WTC11 (cell line): Measurements from ENCODE around the gene SERPIND1. TPM values are rescaled to one million over a fixed set of nuclear protein-coding genes. Genes with fewer than 3 reads are reported as not detected.

Experiments used
- ATAC-seq: fragments of 200-7000 bp; cut with Tn5 transposase; 2 replicates; pipeline ENCODE4 v1.10.0; 2021; ENCODE audit warnings: mild to moderate bottlenecking, moderate library complexity
- CTCF ChIA-PET: fragments of 300-600 bp; sonication (Branson Sonifier 250); formaldehyde crosslinking; loops from one replicate; lab custom pipeline; 2021; ENCODE audit warnings: antibody characterized with exemption; lab: Charles Lee
- POLR2A ChIA-PET: fragments of 350-600 bp; sonication (Branson Sonifier 250); formaldehyde crosslinking; loops from one replicate; lab custom pipeline; 2021; ENCODE audit warnings: antibody characterized with exemption; lab: Charles Lee
- DNase-seq: peaks from one replicate; pipeline ENCODE4 v3.0.0; 2021; ENCODE audit warnings: low spot score
- H3K27ac Mint-ChIP-seq: 2 replicates; pipeline ENCODE4 v1.8.0; 2021; ENCODE audit warnings: mixed read lengths
- H3K27me3 Mint-ChIP-seq: 2 replicates; pipeline ENCODE4 v1.8.0; 2021; ENCODE audit warnings: low read depth, mild to moderate bottlenecking, moderate library complexity, mixed read lengths
- H3K36me3 Mint-ChIP-seq: 2 replicates; pipeline ENCODE4 v1.8.0; 2021; ENCODE audit warnings: mixed read lengths
- H3K4me1 Mint-ChIP-seq: 2 replicates; pipeline ENCODE4 v1.8.0; 2022; ENCODE audit warnings: mixed read lengths
- H3K4me3 Mint-ChIP-seq: 2 replicates; pipeline ENCODE4 v1.8.0; 2021; ENCODE audit warnings: mild to moderate bottlenecking, moderate library complexity, mixed read lengths
- H3K9me3 Mint-ChIP-seq: 2 replicates; pipeline ENCODE4 v1.8.0; 2021; ENCODE audit warnings: mixed read lengths
- CTCF ChIP-seq: fragments of 200-600 bp; IDR thresholded peaks from 2 replicates; pipeline ENCODE4 v1.8.0; 2022; ENCODE audit warnings: antibody characterized with exemption
- ERG ChIP-seq: fragments of 250-450 bp; sonication (Bioruptor Pico); IDR thresholded peaks from 2 replicates; pipeline ENCODE4 v1.8.0; 2021; ENCODE audit warnings: mild to moderate bottlenecking
- FOXJ3 ChIP-seq: sonication (generic); formaldehyde crosslinking; IDR thresholded peaks from 2 replicates; pipeline ENCODE4 v1.9.0; 2021; ENCODE audit warnings: missing genetic modification reagents, mild to moderate bottlenecking, borderline replicate concordance
- FOXP1 ChIP-seq: sonication (generic); formaldehyde crosslinking; IDR thresholded peaks from 2 replicates; pipeline ENCODE4 v1.8.0; 2022; ENCODE audit warnings: missing genetic modification reagents, mild to moderate bottlenecking, moderate library complexity, borderline replicate concordance
- GRHL2 ChIP-seq: fragments of 250-450 bp; sonication (Bioruptor Pico); IDR thresholded peaks from 2 replicates; pipeline ENCODE4 v1.8.0; 2022; ENCODE audit warnings: mild to moderate bottlenecking, moderate library complexity; ENCODE audit not compliant: insufficient replicate concordance, severe bottlenecking
- GTF2I ChIP-seq: fragments of 250-450 bp; sonication (Bioruptor Pico); conservative IDR thresholded peaks from 2 replicates; pipeline ENCODE4 v1.4.0; 2021; ENCODE audit warnings: mild to moderate bottlenecking
- HMGA2 ChIP-seq: fragments of 250-450 bp; sonication (Bioruptor Pico); IDR thresholded peaks from 2 replicates; pipeline ENCODE4 v1.4.0; 2021; ENCODE audit warnings: mild to moderate bottlenecking, moderate library complexity
- IRF1 ChIP-seq: sonication (generic); formaldehyde crosslinking; IDR thresholded peaks from 2 replicates; pipeline ENCODE4 v1.8.0; 2023; ENCODE audit warnings: missing genetic modification reagents
- JUN ChIP-seq: sonication (generic); formaldehyde crosslinking; IDR thresholded peaks from 2 replicates; pipeline ENCODE4 v1.8.0; 2023; ENCODE audit warnings: mild to moderate bottlenecking, missing genetic modification reagents
- MLX ChIP-seq: sonication (generic); formaldehyde crosslinking; IDR thresholded peaks from 2 replicates; pipeline ENCODE4 v1.8.1; 2023; ENCODE audit warnings: mild to moderate bottlenecking, missing genetic modification reagents, moderate library complexity
- MXD4 ChIP-seq: fragments of 250-450 bp; sonication (Bioruptor Pico); IDR thresholded peaks from 2 replicates; pipeline ENCODE4 v1.8.0; 2021; ENCODE audit warnings: mild to moderate bottlenecking, moderate library complexity, borderline replicate concordance
- NFE2L1 ChIP-seq: sonication (generic); formaldehyde crosslinking; IDR thresholded peaks from 2 replicates; pipeline ENCODE4 v1.8.1; 2023; ENCODE audit warnings: missing genetic modification reagents
- NR2C2 ChIP-seq: sonication (generic); formaldehyde crosslinking; IDR thresholded peaks from 2 replicates; pipeline ENCODE4 v1.8.0; 2022; ENCODE audit warnings: mild to moderate bottlenecking, missing genetic modification reagents
- OVOL2 ChIP-seq: fragments of 250-450 bp; sonication (Bioruptor Pico); IDR thresholded peaks from 2 replicates; pipeline ENCODE4 v1.9.0; 2021; ENCODE audit warnings: mild to moderate bottlenecking, borderline replicate concordance
- PRRX2 ChIP-seq: fragments of 250-450 bp; sonication (Bioruptor Pico); IDR thresholded peaks from 2 replicates; pipeline ENCODE4 v1.8.0; 2021; ENCODE audit warnings: mild to moderate bottlenecking
- SOX15 ChIP-seq: fragments of 250-450 bp; sonication (Bioruptor Pico); IDR thresholded peaks from 2 replicates; pipeline ENCODE4 v1.9.0; 2021; ENCODE audit warnings: mild to moderate bottlenecking
- TEAD4 ChIP-seq: sonication (generic); formaldehyde crosslinking; IDR thresholded peaks from 2 replicates; pipeline ENCODE4 v1.8.0; 2022; ENCODE audit warnings: mild to moderate bottlenecking, missing genetic modification reagents
- ZBTB21 ChIP-seq: sonication (generic); formaldehyde crosslinking; IDR thresholded peaks from 2 replicates; pipeline ENCODE4 v1.8.1; 2023; ENCODE audit warnings: mild to moderate bottlenecking, missing genetic modification reagents, borderline replicate concordance
- ZNF512 ChIP-seq: sonication (generic); formaldehyde crosslinking; IDR thresholded peaks from 2 replicates; pipeline ENCODE4 v1.8.1; 2022; ENCODE audit warnings: missing genetic modification reagents, borderline replicate concordance
- ZNF671 ChIP-seq: fragments of 250-450 bp; sonication (Bioruptor Pico); IDR thresholded peaks from 2 replicates; pipeline ENCODE4 v1.8.0; 2021; ENCODE audit warnings: mild to moderate bottlenecking
- total RNA-seq: library from RNA; stranded (reverse); gene quantifications from 3 replicates; pipeline ENCODE4 v1.2.3, GENCODE V29; 2021
- TF ChIP-seq, protein P1 (sequence below): sonication (generic); formaldehyde crosslinking; IDR thresholded peaks from 2 replicates; pipeline ENCODE4 v1.8.1; 2023; ENCODE audit warnings: mild to moderate bottlenecking, moderate library complexity, missing genetic modification reagents
- TF ChIP-seq, protein P2 (sequence below): fragments of 250-450 bp; sonication (Bioruptor Pico); IDR thresholded peaks from 2 replicates; pipeline ENCODE4 v1.9.0; 2021; ENCODE audit warnings: moderate library complexity, mild to moderate bottlenecking, inconsistent platforms, borderline replicate concordance
- TF ChIP-seq, protein P3 (sequence below): sonication (generic); formaldehyde crosslinking; conservative IDR thresholded peaks from 2 replicates; pipeline ENCODE4 v1.8.1; 2023; ENCODE audit warnings: mild to moderate bottlenecking, low read depth, missing genetic modification reagents, moderate library complexity

Gene SERPIND1
- total RNA-seq, 1 experiment from 2014 or later: 0.22 TPM

GRCh38 chr22:20786536-20786979, 12.6 kb downstream of the SERPIND1 start:
- Mint-ChIP-seq H3K27me3 (no peaks in the 10 kb centered on the region), H3K9me3 (no peaks in the 10 kb centered on the region), H3K4me3 (no peak overlapping the region)
- CTCF ChIA-PET: interaction anchor here (2.0 kb wide), 1 partner anchor 99 kb away, joined by 7 read pairs; no protein-coding TSS in a partner anchor
- TF ChIP-seq, protein P1, sequence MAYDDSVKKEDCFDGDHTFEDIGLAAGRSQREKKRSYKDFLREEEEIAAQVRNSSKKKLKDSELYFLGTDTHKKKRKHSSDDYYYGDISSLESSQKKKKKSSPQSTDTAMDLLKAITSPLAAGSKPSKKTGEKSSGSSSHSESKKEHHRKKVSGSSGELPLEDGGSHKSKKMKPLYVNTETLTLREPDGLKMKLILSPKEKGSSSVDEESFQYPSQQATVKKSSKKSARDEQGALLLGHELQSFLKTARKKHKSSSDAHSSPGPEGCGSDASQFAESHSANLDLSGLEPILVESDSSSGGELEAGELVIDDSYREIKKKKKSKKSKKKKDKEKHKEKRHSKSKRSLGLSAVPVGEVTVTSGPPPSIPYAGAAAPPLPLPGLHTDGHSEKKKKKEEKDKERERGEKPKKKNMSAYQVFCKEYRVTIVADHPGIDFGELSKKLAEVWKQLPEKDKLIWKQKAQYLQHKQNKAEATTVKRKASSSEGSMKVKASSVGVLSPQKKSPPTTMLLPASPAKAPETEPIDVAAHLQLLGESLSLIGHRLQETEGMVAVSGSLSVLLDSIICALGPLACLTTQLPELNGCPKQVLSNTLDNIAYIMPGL (CRISPR knock-in tag): no peak
- TF ChIP-seq ZBTB21 (CRISPR knock-in tag) (no peak), IRF1 (CRISPR knock-in tag) (no peak), PRRX2 (CRISPR knock-in tag) (no peak), TEAD4 (CRISPR knock-in tag) (no peak), FOXJ3 (CRISPR knock-in tag) (no peak), HMGA2 (CRISPR knock-in tag) (no peak), GTF2I (CRISPR knock-in tag) (no peak), JUN (CRISPR knock-in tag) (no peak), ZNF671 (no peak), FOXP1 (CRISPR knock-in tag) (no peak), NFE2L1 (CRISPR knock-in tag) (no peak), SOX15 (CRISPR knock-in tag) (no peak), NR2C2 (CRISPR knock-in tag) (no peak), CTCF (no peak), ZNF512 (CRISPR knock-in tag) (no peak), ERG (CRISPR knock-in tag) (no peak), GRHL2 (CRISPR knock-in tag) (no peak)
- TF ChIP-seq, protein P2, sequence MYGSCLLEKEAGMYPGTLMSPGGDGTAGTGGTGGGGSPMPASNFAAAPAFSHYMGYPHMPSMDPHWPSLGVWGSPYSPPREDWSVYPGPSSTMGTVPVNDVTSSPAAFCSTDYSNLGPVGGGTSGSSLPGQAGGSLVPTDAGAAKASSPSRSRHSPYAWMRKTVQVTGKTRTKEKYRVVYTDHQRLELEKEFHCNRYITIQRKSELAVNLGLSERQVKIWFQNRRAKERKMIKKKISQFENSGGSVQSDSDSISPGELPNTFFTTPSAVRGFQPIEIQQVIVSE: no peak
- TF ChIP-seq, all 79 proteins: peak for 0
- DNase-seq: no peak
- Mint-ChIP-seq H3K27ac (no peak overlapping the region), H3K36me3 (no peaks in the 10 kb centered on the region), H3K4me1 (peaks cover 20% of the 10 kb centered on the region)
- ATAC-seq: no peak
- POLR2A ChIA-PET: no interaction called here

DNA sequence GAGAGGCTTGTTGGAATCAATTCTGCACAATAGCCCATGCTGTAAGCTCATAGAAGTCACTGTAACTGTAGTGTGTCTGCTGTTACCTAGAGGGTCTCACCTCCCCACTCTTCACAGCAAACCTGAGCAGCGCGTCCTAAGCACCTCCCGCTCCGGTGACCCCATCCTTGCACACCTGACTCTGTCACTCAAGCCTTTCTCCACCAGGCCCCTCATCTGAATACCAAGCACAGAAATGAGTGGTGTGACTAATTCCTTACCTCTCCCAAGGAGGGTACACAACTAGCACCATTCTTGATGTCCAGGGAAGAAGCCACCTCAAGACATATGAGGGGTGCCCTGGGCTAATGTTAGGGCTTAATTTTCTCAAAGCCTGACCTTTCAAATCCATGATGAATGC, 13.3 kb downstream of the SERPIND1 start:
- Mint-ChIP-seq H3K36me3 (0 out of 2 replicates have a peak, but pooled peaks cover 1% of the 10 kb centered on the region), H3K27me3 (no peaks in the 10 kb centered on the region), H3K9me3 (no peaks in the 10 kb centered on the region), H3K4me3 (no peak overlapping the region), H3K4me1 (peaks cover 20% of the 10 kb centered on the region), H3K27ac (no peak overlapping the region)
- POLR2A ChIA-PET: no interaction called here
- CTCF ChIA-PET: interaction anchor here (1.0 to 2.0 kb wide), 2 partner anchors 28 to 98 kb away, joined by 3 to 7 read pairs; no protein-coding TSS in a partner anchor
- DNase-seq (no peak), ATAC-seq (no peak)
- TF ChIP-seq IRF1 (CRISPR knock-in tag) (no peak), SOX15 (CRISPR knock-in tag) (no peak), MXD4 (no peak), OVOL2 (CRISPR knock-in tag) (no peak), MLX (CRISPR knock-in tag) (no peak)
- TF ChIP-seq, protein P3, sequence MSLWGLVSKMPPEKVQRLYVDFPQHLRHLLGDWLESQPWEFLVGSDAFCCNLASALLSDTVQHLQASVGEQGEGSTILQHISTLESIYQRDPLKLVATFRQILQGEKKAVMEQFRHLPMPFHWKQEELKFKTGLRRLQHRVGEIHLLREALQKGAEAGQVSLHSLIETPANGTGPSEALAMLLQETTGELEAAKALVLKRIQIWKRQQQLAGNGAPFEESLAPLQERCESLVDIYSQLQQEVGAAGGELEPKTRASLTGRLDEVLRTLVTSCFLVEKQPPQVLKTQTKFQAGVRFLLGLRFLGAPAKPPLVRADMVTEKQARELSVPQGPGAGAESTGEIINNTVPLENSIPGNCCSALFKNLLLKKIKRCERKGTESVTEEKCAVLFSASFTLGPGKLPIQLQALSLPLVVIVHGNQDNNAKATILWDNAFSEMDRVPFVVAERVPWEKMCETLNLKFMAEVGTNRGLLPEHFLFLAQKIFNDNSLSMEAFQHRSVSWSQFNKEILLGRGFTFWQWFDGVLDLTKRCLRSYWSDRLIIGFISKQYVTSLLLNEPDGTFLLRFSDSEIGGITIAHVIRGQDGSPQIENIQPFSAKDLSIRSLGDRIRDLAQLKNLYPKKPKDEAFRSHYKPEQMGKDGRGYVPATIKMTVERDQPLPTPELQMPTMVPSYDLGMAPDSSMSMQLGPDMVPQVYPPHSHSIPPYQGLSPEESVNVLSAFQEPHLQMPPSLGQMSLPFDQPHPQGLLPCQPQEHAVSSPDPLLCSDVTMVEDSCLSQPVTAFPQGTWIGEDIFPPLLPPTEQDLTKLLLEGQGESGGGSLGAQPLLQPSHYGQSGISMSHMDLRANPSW (CRISPR knock-in tag): no peak
